B cell (primary cell): Measurements from ENCODE around the gene ZNF597. TPM values are rescaled to one million over a fixed set of nuclear protein-coding genes. Genes with fewer than 3 reads are reported as not detected.

Source experiments
- ATAC-seq: fragments of 200-7000 bp; cut with Tn5 transposase; one replicate; pipeline ENCODE4 v1.10.0; 2021; ENCODE audit warnings: low read depth, mild to moderate bottlenecking, moderate number of reproducible peaks, moderate library complexity
- CTCF ChIA-PET: fragments of 350-600 bp; sonication (Branson Sonifier 250); formaldehyde crosslinking; loops from one replicate; lab custom pipeline; 2021; ENCODE audit warnings: antibody characterized with exemption, inconsistent platforms; lab: Charles Lee
- POLR2A ChIA-PET: fragments of 350-600 bp; sonication (Branson Sonifier 250); formaldehyde crosslinking; loops from one replicate; lab custom pipeline; 2021; ENCODE audit warnings: antibody characterized with exemption; lab: Charles Lee
- DNase-seq: peaks from one replicate; pipeline ENCODE4 v3.0.0; 2013
- H2AFZ ChIP-seq: 2 replicates; pipeline ENCODE4 v1.6.1; 2012; ENCODE audit warnings: mild to moderate bottlenecking, low read depth, low read length; ENCODE audit not compliant: insufficient read depth, poor library complexity, severe bottlenecking
- H3K27ac ChIP-seq, 2 donors: 1 replicate in 1 of 2; 2 replicates in 1 of 2; pipeline ENCODE4 v1.5.1; 2012 to 2013; ENCODE audit warnings: low read length in 2 of 2, mild to moderate bottlenecking in 2 of 2, moderate library complexity in 1 of 2
- H3K27me3 ChIP-seq, 4 experiments: fragments of 200-600 bp in 1 of 4; sonication (generic) in 1 of 4; replicated peaks in 1 of 4; 1 replicate in 2 of 4; 2 replicates in 2 of 4; pipeline versions ENCODE4 v1.6.1 to v1.7.0; 2013 to 2016; ENCODE audit warnings: low read length in 3 of 4, mild to moderate bottlenecking in 2 of 4, mixed read lengths in 1 of 4, moderate library complexity in 1 of 4; ENCODE audit not compliant: insufficient read depth in 4 of 4, control insufficient read depth in 3 of 4; ENCODE audit errors: control extremely low read depth in 1 of 4
- H3K36me3 ChIP-seq, 2 experiments: replicated peaks in 1 of 2; 1 replicate in 1 of 2; 2 replicates in 1 of 2; pipeline versions ENCODE4 v1.6.1 to v1.7.1; 2013; ENCODE audit warnings: low read length in 1 of 2; ENCODE audit not compliant: insufficient read depth in 2 of 2, control insufficient read depth in 1 of 2; ENCODE audit errors: control extremely low read depth in 1 of 2, extremely low read depth in 1 of 2
- H3K4me1 ChIP-seq, 2 donors: fragments of 200-600 bp in 1 of 2; sonication (generic) in 1 of 2; 1 replicate in 1 of 2; 2 replicates in 1 of 2; pipeline versions ENCODE4 v1.5.1 to v1.6.1; 2013 to 2017; ENCODE audit warnings: low read length in 2 of 2; ENCODE audit not compliant: control insufficient read depth in 2 of 2, insufficient read depth in 2 of 2
- H3K4me2 ChIP-seq: replicated peaks from 2 replicates; pipeline ENCODE3; 2012; ENCODE audit warnings: mild to moderate bottlenecking, low read depth, low read length; ENCODE audit not compliant: poor library complexity, severe bottlenecking
- H3K4me3 ChIP-seq, 5 experiments: fragments of 200-600 bp in 1 of 5; sonication (generic) in 1 of 5; 1 replicate in 3 of 5; 2 replicates in 2 of 5; pipeline versions ENCODE4 v1.5.1 to v1.7.0; 2011 to 2016; ENCODE audit warnings: low read length in 4 of 5, mild to moderate bottlenecking in 4 of 5, low read depth in 2 of 5, control low read depth in 1 of 5, moderate library complexity in 1 of 5; ENCODE audit not compliant: insufficient read depth in 1 of 5; ENCODE audit errors: control extremely low read depth in 1 of 5, extremely low read depth in 1 of 5
- H3K79me2 ChIP-seq: fragments of 200-600 bp; sonication (generic); one replicate; pipeline ENCODE4 v1.6.0; 2016; ENCODE audit warnings: low read length; ENCODE audit not compliant: control insufficient read depth, insufficient read depth
- H3K9ac ChIP-seq: fragments of 200-600 bp; sonication (generic); 2 replicates; pipeline ENCODE4 v1.6.1; 2017; ENCODE audit warnings: mild to moderate bottlenecking, low read length, moderate library complexity
- H3K9me3 ChIP-seq, 3 donors: one replicate each; pipeline versions ENCODE4 v1.6.1 to v1.7.1; 2013; ENCODE audit warnings: low read length in 2 of 3; ENCODE audit not compliant: control insufficient read depth in 2 of 3, insufficient read depth in 1 of 3; ENCODE audit errors: control extremely low read depth in 1 of 3
- H4K20me1 ChIP-seq: 2 replicates; pipeline ENCODE4 v1.6.0; 2012; ENCODE audit warnings: mild to moderate bottlenecking, low read length; ENCODE audit not compliant: insufficient read depth, control insufficient read depth, poor library complexity, severe bottlenecking
- H3K27ac Mint-ChIP-seq: one replicate; pipeline ENCODE4 v1.8.0; 2021; ENCODE audit warnings: mixed read lengths
- H3K27me3 Mint-ChIP-seq: one replicate; pipeline ENCODE4 v1.8.0; 2021; ENCODE audit warnings: mixed read lengths
- H3K4me1 Mint-ChIP-seq: one replicate; pipeline ENCODE4 v1.8.0; 2021; ENCODE audit warnings: mixed read lengths
- H3K4me3 Mint-ChIP-seq: one replicate; pipeline ENCODE4 v1.8.0; 2021; ENCODE audit warnings: mixed read lengths
- H3K9me3 Mint-ChIP-seq: one replicate; pipeline ENCODE4 v1.8.0; 2022; ENCODE audit warnings: mixed read lengths; ENCODE audit not compliant: insufficient read depth
- EZH2 ChIP-seq: IDR thresholded peaks from 2 replicates; pipeline ENCODE4 v1.6.1; 2012; ENCODE audit warnings: borderline replicate concordance, low read depth, mild to moderate bottlenecking, moderate library complexity, low read length; ENCODE audit not compliant: insufficient read depth, poor library complexity, severe bottlenecking
- WGBS: methylation state at CpG from one replicate; pipeline ENCODE4 v1.1.5; 2013; ENCODE audit warnings: missing lambda C conversion rate; ENCODE audit not compliant: insufficient coverage; 5-methylcytosine and 5-hydroxymethylcytosine counted together
- intact Hi-C: fragments of 100-400 bp; cut with micrococcal nuclease; formaldehyde crosslinking; loops from one replicate; pipeline ENCODE4 v1.10.0; 2022
- polyA plus RNA-seq: library from polyadenylated mRNA; depleted of rRNA; stranded (reverse); fragments of >200 nt; gene quantifications from 2 replicates; pipeline ENCODE4 v1.2.3, GENCODE V29; 2012
- total RNA-seq, 2 donors: library from RNA; stranded (reverse); fragments of 120-200 nt in 1 of 2; gene quantifications; 1 replicate in 1 of 2; 2 replicates in 1 of 2; pipeline versions ENCODE4 v1.2.3 to v1.2.4, GENCODE V29; 2013 to 2022
- TF ChIP-seq, protein P1 (sequence below): fragments of 200-600 bp; IDR thresholded peaks from one replicate; pipeline ENCODE4 v1.8.0; 2022; ENCODE audit warnings: antibody characterized with exemption, mild to moderate bottlenecking

ZNF597 gene
- total and polyA plus RNA-seq, 2 donors (not counting 1 experiment from before 2014, with no cell fraction given), result 1.3 to 5.0 TPM

DNA sequence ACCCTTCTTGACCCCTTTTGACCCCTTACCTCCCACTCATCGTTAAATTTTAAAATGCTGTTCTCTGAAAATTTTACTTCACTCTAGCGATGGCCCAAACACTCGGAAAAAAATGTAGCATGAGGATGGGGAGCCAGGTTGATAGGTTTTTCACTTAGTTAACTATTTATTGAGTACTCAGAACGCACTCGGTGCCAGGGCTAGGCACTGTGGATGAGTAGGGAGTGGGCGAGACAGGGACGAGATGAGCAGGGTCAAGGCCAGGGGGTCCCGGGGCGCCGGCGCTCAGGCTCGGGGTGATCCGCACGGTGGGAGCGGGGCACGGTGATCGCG, 42.9 kb downstream of the ZNF597 start:
- peak overlapping the region; percentile 93 for H2AFZ ChIP-seq
- Mint-ChIP-seq H3K4me3 (peak overlapping the region; percentile 98), H3K4me1 (peaks cover 50% of the 10 kb centered on the region), H3K27me3 (no peaks in the 10 kb centered on the region), H3K27ac (peak overlapping the region; percentile 76), H3K9me3 (peaks cover 7% of the 10 kb centered on the region)
- CTCF ChIA-PET, result interaction anchor here (0.5 to 1.7 kb wide), 6 partner anchors 10 to 129 kb away, joined by 3 to 7 read pairs (median 5); partner anchors contain the start of genes NAA60 and ZNF597
- H3K4me2 ChIP-seq, result peak overlapping the region; percentile 81
- no peak for TF ChIP-seq EZH2
- TF ChIP-seq, protein P1, sequence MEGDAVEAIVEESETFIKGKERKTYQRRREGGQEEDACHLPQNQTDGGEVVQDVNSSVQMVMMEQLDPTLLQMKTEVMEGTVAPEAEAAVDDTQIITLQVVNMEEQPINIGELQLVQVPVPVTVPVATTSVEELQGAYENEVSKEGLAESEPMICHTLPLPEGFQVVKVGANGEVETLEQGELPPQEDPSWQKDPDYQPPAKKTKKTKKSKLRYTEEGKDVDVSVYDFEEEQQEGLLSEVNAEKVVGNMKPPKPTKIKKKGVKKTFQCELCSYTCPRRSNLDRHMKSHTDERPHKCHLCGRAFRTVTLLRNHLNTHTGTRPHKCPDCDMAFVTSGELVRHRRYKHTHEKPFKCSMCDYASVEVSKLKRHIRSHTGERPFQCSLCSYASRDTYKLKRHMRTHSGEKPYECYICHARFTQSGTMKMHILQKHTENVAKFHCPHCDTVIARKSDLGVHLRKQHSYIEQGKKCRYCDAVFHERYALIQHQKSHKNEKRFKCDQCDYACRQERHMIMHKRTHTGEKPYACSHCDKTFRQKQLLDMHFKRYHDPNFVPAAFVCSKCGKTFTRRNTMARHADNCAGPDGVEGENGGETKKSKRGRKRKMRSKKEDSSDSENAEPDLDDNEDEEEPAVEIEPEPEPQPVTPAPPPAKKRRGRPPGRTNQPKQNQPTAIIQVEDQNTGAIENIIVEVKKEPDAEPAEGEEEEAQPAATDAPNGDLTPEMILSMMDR, result no peak
- POLR2A ChIA-PET, result interaction anchor here (0.5 to 1.8 kb wide), 8 partner anchors 10 to 266 kb away, joined by 3 to 13 read pairs (median 7); partner anchors contain the start of genes NAA60, ZNF213, ZNF263 and ZNF597
- peak overlapping the region; percentile 59 to 84 (median 76) for H3K4me3 ChIP-seq
- no peaks in the 10 kb centered on the region for H3K27me3 ChIP-seq
- WGBS, result under 1% methylated on average over 15 of the region's 18 CpGs
- H3K9ac ChIP-seq, result peak overlapping the region; percentile 92
- no peak for DNase-seq
- H3K4me1 ChIP-seq, result peaks cover 11 to 23% of the 10 kb centered on the region in 2 donors
- peaks cover 5 to 22% (median 11%) of the 10 kb centered on the region in 3 donors for H3K9me3 ChIP-seq
- H4K20me1 ChIP-seq, result peaks cover 6% of the 10 kb centered on the region
- H3K79me2 ChIP-seq, result peaks cover 81% of the 10 kb centered on the region
- peak overlapping the region in 1 of 2 donors; percentile 80 for H3K27ac ChIP-seq
- peaks cover 11 to 35% of the 10 kb centered on the region in 2 experiments for H3K36me3 ChIP-seq
- intact Hi-C loops, result loop anchor here (2.0 to 5.0 kb wide), 2 partner anchors 294 to 378 kb away; partner anchors contain the start of genes HCFC1R1, THOC6 and TNFRSF12A
- no peak for ATAC-seq

DNA sequence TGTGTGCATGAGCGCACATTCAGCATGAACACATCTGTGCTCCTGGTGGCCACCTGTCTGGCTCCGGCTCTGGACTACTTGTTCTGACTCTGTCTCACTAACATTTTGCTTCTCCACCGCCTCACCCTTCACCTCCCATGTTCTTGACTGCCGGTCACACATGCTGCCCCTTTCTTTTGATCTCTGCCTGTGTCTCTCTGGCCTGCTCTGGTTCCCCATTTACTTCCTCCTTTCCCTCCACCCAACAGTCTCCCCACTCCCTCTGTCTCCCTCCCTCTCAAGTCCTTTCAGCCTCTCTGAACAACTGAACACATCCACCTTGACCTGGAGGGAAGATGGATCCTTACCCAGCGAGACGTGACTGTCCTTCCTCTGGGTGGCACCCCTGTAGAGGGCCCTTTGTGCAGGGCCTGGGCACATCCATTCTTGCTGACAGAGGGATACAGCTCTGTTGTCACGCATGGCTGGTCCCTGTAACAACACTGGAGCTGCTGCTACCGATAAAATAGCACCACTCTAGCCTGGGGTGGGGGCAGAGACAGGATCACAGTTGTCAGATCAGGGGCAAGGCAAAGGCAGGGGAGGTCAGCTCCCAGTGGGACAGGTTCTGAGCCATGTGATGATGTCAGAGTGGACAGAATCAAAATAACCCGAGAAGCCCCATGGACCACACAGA, 53.5 kb downstream of the ZNF597 start:
- Histone ChIP-seq H3K9ac (no peak overlapping the region), H3K36me3 (peaks cover 8 to 69% of the 10 kb centered on the region in 2 experiments), H3K27ac (peak overlapping the region in 1 of 2 donors; percentile 15), H3K4me1 (no peaks in the 10 kb centered on the region), H3K4me2 (no peak overlapping the region), H3K27me3 (no peaks in the 10 kb centered on the region), H4K20me1 (no peaks in the 10 kb centered on the region), H3K4me3 (no peak overlapping the region), H3K79me2 (peaks cover 28% of the 10 kb centered on the region), H2AFZ (no peak overlapping the region), H3K9me3 (peaks cover 1 to 54% (median 25%) of the 10 kb centered on the region in 3 donors)
- ATAC-seq, result no peak
- CTCF ChIA-PET, result no interaction called here
- Mint-ChIP-seq H3K4me3 (no peak overlapping the region), H3K4me1 (peaks cover 13% of the 10 kb centered on the region), H3K27me3 (no peaks in the 10 kb centered on the region), H3K9me3 (peaks cover 12% of the 10 kb centered on the region), H3K27ac (no peak overlapping the region)
- DNase-seq, result no peak
- POLR2A ChIA-PET, result interaction anchor here (0.8 kb wide), 1 partner anchor 42 kb away, joined by 3 read pairs; no protein-coding TSS in a partner anchor
- intact Hi-C loops, result no loop called here
- TF ChIP-seq EZH2, result no peak
- TF ChIP-seq, protein P1, result no peak
- 66% methylated on average over 8 of the region's 9 CpGs for WGBS
